ENCODE measurements around the gene COL27A1.

COL27A1 gene

DNA sequence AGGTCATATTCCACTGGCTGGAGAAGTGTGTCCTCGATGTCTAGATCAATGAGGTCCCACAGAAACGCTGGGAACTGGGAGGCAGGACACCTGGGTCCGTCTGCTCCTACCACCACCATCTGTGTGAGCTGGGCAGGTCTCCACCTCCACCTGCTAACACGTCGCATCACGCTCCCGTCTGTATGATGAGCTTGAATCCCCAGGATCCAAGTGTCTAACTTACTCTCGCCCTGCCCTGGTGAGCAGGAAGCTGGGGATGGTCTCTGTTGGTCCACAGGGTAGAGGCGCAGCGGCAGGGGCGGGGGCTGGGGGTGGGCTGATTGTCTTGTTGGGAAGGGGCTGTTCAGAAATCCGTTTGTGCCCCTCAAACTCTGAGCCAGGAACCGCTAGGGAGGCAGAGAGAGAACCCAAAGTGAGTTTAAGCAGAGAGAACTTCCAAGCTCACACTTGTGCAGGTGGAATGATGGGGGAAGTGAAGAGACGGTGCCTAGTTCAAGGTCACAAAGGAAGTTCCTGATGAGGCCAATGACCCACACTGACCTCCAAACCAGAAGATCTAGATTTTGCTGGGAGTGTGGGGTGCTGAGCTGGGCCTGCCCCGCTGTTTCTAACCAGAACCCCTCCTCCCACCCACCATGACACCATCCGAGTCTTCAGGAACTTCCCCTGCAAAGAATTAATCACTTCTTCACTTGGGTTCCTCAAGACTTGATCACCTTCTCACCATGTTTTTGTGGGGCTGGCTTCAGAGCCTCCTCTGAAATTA lies 195.5 kb downstream of the COL27A1 start:
- no peak overlapping the region for H3K27ac ChIP-seq
- TF ChIP-seq, protein P1, sequence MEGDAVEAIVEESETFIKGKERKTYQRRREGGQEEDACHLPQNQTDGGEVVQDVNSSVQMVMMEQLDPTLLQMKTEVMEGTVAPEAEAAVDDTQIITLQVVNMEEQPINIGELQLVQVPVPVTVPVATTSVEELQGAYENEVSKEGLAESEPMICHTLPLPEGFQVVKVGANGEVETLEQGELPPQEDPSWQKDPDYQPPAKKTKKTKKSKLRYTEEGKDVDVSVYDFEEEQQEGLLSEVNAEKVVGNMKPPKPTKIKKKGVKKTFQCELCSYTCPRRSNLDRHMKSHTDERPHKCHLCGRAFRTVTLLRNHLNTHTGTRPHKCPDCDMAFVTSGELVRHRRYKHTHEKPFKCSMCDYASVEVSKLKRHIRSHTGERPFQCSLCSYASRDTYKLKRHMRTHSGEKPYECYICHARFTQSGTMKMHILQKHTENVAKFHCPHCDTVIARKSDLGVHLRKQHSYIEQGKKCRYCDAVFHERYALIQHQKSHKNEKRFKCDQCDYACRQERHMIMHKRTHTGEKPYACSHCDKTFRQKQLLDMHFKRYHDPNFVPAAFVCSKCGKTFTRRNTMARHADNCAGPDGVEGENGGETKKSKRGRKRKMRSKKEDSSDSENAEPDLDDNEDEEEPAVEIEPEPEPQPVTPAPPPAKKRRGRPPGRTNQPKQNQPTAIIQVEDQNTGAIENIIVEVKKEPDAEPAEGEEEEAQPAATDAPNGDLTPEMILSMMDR (conservative IDR thresholded peaks at IDR 0.05): no peak
- no peak for TF ChIP-seq ZFX (IDR thresholded peaks at IDR 0.05)

DNA sequence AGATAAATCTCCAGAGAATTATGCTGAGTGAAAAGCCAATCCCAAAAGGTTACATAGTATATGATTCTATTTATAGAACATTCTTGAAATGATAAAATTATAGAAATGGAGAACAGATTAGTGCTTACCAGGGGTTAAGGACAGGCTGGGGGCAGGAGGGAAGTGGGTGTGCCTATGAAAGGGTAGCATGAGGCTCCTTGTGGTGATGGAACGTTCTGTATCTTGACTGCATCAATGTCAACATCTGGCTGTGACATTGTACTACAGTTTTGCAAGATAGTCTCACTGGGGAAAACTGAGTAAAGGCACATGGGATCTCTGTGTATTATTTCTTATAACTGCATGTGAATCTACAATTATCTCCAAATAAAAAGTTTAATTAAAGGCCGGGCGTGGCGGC lies 196.6 kb downstream of the COL27A1 start:
- TF ChIP-seq, protein P1 (conservative IDR thresholded peaks at IDR 0.05): no peak
- no peak for TF ChIP-seq ZFX (IDR thresholded peaks at IDR 0.05)
- no peak overlapping the region for H3K27ac ChIP-seq

DNA sequence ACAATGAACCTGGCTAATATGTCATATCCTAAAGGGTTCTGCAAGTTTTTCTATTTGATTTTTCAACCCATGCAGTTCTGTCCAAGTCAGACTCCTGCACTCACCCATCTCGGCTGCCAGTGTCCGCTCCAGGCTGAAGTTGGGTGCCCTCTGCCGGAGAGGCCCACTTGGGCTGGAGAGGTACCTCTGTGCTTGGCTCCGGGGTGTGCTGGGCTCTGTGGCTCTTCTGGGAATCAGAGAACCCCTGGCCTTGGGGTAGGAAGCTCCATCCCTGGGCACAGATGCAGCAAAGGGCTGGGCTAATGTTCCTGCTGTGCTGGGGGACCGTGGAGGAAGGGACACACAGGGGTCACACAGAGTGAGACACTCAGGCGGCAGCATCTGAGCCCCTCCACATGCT lies 200.5 kb downstream of the COL27A1 start:
- TF ChIP-seq ZFX (IDR thresholded peaks at IDR 0.05): no peak
- TF ChIP-seq, protein P1 (conservative IDR thresholded peaks at IDR 0.05): no peak
- H3K27ac ChIP-seq: no peak overlapping the region

DNA sequence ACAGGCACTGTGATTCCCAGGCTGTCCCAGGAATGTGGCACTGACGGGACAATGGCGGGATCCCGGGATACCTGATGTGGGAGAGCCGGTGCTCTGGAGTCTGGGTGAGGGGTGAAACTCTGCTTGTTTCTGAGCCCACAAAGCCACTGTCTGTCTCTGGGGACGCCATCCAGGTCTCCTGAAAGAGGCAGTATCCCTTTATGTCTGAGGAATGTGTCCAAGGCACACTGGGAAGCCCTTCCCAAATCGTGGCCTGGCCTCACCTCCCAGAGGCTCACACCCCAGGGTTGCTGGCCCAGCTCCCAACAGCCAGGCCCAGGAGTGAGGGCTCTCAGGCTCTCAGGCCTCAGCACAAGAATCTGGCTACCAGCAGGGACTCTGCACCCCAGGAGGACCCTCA lies 201.5 kb downstream of the COL27A1 start:
- no peak for TF ChIP-seq ZFX (IDR thresholded peaks at IDR 0.05)
- TF ChIP-seq, protein P1 (conservative IDR thresholded peaks at IDR 0.05): no peak
- no peak overlapping the region for H3K27ac ChIP-seq

DNA sequence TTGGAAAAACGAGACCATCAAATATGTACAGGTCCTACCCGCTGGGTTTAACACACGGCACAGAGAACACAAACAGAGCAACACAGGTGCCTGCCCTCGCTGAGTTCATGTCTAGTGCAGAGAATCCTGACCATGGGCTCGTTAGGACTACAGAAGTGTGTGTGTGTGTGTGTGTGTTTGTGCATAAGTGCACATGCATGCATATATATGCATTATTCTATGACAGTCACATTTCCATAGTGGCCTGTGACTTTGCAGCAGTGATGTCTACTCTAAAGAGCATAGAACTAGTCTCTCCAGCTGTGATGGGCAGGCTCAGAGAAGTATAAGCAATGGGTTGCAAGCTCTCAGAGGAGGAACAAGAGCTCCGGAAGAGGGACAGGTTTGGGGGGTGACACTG lies 202.0 kb downstream of the COL27A1 start:
- TF ChIP-seq, protein P1 (conservative IDR thresholded peaks at IDR 0.05): no peak
- no peak for TF ChIP-seq ZFX (IDR thresholded peaks at IDR 0.05)

DNA sequence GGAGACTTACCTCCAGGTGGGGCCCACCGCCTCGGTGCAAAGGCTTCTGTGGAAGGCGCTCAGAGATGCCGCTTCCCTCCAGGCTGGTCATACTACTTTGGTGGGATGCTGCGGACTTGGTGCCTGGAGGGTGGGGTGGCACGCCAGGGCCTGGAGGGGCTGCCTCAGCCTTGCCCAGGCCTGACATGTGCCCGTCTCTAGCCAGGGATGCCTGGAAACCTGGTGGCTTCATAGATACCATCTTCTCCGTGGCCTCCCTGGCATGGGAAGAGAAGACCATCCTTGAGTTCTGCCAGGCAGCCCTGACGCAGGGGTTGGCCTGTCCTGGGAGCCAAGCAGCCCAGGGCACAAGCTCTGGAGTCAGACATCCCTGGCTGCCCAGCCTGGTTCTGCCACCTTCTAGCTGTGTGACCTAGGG lies 202.6 kb downstream of the COL27A1 start:
- H3K27ac ChIP-seq: no peak overlapping the region

More for the DNA sequence above, 202.0 kb downstream of the COL27A1 start:
- H3K27ac ChIP-seq: no peak overlapping the region

DNA sequence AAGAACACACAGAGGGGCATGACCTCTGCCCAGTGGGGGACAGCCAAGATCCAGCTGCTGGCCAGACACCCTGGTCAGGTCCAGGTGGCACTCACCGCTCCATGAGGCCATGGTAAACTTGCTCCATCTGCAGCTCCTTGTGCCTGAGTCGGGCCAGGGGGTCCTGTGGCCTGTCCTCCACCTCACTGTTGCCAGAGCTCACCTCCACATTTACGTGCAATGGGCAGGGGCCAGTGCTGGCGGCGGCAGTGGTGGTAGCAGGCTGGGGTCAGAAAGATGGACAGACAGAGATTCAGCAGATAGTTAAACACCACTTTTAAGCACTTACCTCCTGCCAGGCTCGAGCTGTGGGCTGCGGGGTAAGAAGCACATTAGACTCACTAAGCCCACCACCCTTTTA lies 204.5 kb downstream of the COL27A1 start:
- H3K27ac ChIP-seq: no peak overlapping the region
- no peak for TF ChIP-seq ZFX (IDR thresholded peaks at IDR 0.05)
- TF ChIP-seq, protein P1 (conservative IDR thresholded peaks at IDR 0.05): no peak

More for the DNA sequence above, 202.6 kb downstream of the COL27A1 start:
- no peak for TF ChIP-seq ZFX (IDR thresholded peaks at IDR 0.05)
- TF ChIP-seq, protein P1 (conservative IDR thresholded peaks at IDR 0.05): no peak

Measured in C4-2B (cell line).